DOHH2 (cell line): Measurements from ENCODE around the gene SLBP.

Experiments used
- CTCF ChIP-seq: fragments of 200-600 bp; sonication (generic); IDR thresholded peaks from one replicate; pipeline ENCODE4 v1.5.1; 2014; ENCODE audit warnings: antibody characterized with exemption, mild to moderate bottlenecking, low read depth, low read length; ENCODE audit not compliant: poor library complexity, severe bottlenecking
- EZH2phosphoT487 ChIP-seq: fragments of 200-600 bp; sonication (generic); IDR thresholded peaks from 2 replicates; pipeline ENCODE4 v1.6.1; 2017; ENCODE audit warnings: borderline replicate concordance, mild to moderate bottlenecking, antibody characterized with exemption, low read length, moderate library complexity, mixed read lengths

- TF ChIP-seq CTCF (no peak), EZH2phosphoT487 (no peak)
Measured at GRCh38 chr4:1754336-1754735, 42.2 kb upstream of the SLBP start.
